HT1080 (cell line): ENCODE data around the gene ICE1. TPM values are rescaled to one million over a fixed set of nuclear protein-coding genes. Genes with fewer than 3 reads are reported as not detected.

Experiments used
- DNase-seq: peaks from one replicate; pipeline ENCODE4 v3.0.0-alpha.2; 2015; ENCODE audit warnings: low read depth
- total RNA-seq: library from RNA; depleted of rRNA; stranded (reverse); fragments of >200 nt; shearing (Covaris generic); gene quantifications from 2 replicates; pipeline ENCODE4 v1.2.3, GENCODE V29; 2014

Gene ICE1
- total RNA-seq, 1 experiment from 2014 or later: 38.1 TPM

DNA sequence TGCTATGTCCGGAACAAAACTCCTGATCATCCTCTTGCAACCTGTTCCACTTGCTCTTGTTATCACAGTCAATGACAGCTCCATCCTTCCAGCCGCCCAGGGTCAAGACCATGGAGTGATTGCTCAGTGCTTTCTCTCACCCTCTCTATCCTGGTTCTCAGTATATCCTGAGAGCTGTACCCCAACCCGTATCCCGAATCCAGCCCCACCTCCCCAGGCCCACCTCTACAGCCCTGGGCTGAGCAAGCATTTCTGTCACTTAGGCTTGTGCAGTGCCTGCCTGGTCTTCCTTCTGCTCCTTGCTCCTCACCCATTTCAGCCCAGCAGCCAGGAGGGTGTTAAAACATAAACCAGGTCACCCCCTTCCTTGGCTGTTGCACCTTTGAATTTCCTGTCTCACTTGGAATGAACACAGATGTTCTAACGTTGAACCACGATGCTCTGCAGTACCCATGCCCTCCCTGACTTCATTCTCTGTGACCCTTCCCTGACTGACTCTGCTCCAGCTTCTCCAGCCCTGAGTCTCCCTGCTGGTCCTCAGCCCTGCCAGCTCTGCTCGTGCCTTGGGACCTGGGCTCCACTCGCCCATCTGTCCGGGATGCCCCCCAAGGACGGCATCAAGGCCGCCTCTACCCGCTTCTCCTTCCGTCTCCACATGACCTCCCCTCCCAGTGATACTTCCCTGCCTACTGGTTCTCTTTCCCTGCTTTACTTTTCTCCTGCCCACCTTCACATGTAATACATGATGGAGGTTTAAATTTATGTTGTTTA, 110.0 kb downstream of the ICE1 start:
- no peak for DNase-seq

DNA sequence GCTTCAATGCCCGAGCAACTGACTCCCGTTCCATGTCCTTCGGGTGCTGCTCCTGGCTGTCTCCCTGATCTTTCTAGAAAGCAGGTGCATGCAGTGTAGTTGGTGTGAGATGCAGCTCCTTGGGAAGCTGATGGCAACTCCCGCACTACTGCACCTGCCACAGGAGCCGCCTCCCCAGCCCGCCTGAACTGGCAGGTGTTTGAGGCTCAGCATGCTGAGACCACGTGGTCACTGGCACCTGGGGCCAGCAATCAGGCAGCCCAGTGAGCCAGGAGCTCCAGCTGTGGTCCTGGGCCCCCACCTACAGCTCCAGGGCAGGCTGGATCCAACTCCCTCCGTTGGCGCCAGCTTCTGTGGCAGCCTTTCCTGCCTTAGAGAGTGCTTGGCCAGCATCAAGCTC, 111.5 kb downstream of the ICE1 start:
- no peak for DNase-seq

DNA sequence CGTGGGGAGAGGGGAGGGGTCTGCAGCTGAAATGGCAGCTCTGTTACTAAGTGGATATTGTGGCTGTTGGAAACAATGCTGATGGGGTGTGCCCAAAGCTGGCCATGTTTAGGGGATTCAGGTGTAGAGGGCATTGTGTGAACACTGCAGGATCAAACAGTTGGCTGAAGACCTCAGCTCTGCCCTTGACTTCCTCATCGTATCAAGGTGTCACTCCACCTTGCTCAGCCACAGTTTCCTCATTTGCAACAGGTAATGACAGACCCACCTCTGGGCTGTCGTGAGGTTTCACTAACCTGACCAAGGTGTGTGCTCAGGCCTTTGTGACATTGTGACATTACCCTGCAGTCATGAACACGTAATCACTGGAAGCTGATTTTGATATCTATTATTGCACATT, 111.9 kb downstream of the ICE1 start:
- no peak for DNase-seq

DNA sequence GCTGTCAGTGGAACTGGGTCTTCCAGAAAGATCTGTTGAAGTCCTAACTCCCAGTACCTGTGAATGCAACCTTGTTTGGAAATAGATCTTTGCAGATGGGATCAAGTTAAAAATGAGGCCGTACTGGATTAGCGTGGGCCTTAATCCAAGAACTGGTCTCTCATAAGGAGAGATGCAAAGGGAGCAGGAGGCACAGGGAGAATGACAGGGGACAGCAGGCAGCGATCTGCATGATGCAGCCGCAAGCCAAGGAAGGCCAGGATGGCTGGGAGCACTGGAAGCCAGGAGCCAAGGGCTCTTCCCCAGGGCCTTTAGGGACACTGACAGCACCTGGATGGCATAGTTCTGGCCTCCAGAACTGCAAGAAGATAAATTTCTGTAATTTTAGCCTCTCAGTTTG, 114.4 kb downstream of the ICE1 start:
- DNase-seq: no peak

DNA sequence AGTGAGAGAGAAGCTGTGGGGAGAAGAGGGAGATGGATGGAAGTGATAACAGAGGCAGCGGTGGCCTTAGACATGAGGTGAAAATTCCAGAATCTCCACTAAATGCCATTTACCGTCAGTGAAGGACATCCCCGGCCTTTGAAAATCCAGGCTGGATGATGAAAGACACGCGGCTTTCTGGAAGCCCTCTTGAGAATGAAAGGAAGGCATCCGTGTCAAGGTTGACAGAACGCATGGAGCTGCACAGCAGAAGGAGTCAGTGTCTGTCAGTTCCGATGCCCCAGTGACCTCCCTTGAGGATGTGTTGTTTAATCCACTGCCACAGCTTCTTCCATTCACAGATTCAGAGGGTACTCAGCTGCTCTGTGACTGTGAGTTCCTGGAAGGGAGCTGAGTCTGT, 114.9 kb downstream of the ICE1 start:
- no peak for DNase-seq

DNA sequence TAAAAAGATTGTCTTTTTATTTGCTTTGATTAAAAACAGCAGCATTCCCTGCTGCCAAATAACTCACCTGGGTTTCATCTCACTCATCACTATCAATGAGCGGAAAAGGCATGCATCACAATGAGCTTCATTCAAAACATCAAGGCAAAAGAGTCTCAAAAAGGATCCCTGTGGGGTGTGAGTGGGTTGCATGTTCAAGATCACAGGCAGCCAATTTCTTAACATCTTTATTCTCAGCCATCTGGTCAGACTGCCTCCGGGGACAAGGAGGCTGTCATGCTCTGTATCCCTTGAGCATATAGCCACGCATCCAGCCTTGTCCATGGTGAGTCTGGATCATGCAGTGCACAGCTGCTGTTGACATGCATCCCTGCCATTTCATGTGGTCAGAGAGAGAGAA, 117.1 kb downstream of the ICE1 start:
- no peak for DNase-seq
